Gastroesophageal sphincter (tissue), 3 donors: ENCODE results near the gene PLOD2.

Experiments
- CTCF ChIP-seq, 4 experiments: fragments of 200-600 bp in 2 of 4; fragments of 450-650 bp in 2 of 4; sonication (generic) in 1 of 4; IDR thresholded peaks; one replicate each; pipeline ENCODE4 v1.5.1; 2017 to 2019; ENCODE audit warnings: antibody characterized with exemption in 4 of 4, mild to moderate bottlenecking in 2 of 4, moderate library complexity in 2 of 4
- EP300 ChIP-seq: sonication (generic); formaldehyde crosslinking; IDR thresholded peaks from one replicate; pipeline ENCODE4 v1.6.1; 2017; ENCODE audit warnings: antibody characterized with exemption, mild to moderate bottlenecking
- POLR2A ChIP-seq, 2 donors: fragments of 450-650 bp; IDR thresholded peaks; one replicate each; pipeline ENCODE4 v1.6.1; 2017; ENCODE audit warnings: antibody characterized with exemption in 2 of 2, mild to moderate bottlenecking in 2 of 2, moderate library complexity in 1 of 2
- POLR2AphosphoS5 ChIP-seq: sonication (generic); formaldehyde crosslinking; IDR thresholded peaks from one replicate; pipeline ENCODE4 v1.6.1; 2017; ENCODE audit warnings: antibody characterized with exemption

GRCh38 chr3:146189519-146190173 is 28.7 kb upstream of the PLOD2 start:
- TF ChIP-seq CTCF (IDR thresholded peaks at IDR 0.05) (peak; percentile 67 to 84 (median 72)), POLR2AphosphoS5 (no peak), EP300 (no peak), POLR2A (IDR thresholded peaks at IDR 0.05) (no peak)
